Right lung (tissue), 5 donors: ENCODE results near the gene GPC2. TPM values are rescaled to one million over a fixed set of nuclear protein-coding genes. Genes with fewer than 3 reads are reported as not detected.
A peak's percentile ranks its signal among the peaks of the same experiment; 100 is the strongest.

ENCODE experiments used
- DNase-seq, 2 donors: peaks; one replicate each; pipeline ENCODE4 v3.0.0-alpha.2; 2013
- polyA plus RNA-seq, 5 donors: library from polyadenylated mRNA; unstranded; fragments of 120-200 nt; gene quantifications; one replicate each; pipeline versions ENCODE4 v1.2.1 to v1.2.3, GENCODE V29; 2013; ENCODE audit warnings: inconsistent platforms in 1 of 5, low replicate concordance in 1 of 5; ENCODE audit not compliant: insufficient read length in 5 of 5, insufficient read depth in 1 of 5

GPC2 gene
- polyA plus RNA-seq, 5 donors: 7.6 to 18.4 (median 14.1) TPM

GRCh38 chr7:100170101-100170897 is 6.9 kb downstream of the GPC2 start:
- DNase-seq: no peak

DNA sequence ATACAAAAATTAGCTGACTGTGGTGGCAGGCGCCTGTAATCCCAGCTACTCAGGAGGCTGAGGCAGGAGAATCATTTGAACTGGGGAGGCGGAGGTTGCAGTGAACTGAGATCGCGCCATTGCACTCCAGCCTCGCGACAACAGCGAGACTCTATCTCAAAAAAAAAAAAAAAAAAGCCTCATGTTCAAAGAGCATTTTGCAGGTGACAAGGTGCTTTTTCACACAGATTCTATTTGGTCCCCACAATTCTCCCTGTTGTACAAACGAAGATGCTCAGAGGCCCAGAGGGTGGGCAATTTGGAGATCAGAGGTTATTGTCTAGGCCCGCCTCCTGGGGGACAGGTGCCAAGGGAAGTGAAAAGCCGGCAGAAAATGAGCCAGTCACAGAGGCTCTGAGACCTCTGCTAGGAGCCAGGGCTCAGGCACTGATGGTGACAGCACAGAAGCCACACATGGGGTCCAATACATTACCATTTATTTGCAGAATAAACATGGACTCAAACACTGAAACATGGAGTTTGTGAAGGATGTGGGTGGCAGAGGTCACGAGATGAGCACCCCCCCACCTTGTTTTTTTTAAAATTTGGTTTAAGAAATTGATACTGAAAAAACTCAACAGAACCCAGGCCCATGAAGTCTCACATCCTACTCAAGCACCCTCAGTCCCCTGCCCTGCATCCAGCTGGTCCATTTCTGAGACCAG is 7.9 kb downstream of the GPC2 start:
- no peak for DNase-seq

- DNase-seq: no peak
These were observed 9.3 kb downstream of the GPC2 start for GRCh38 chr7:100167912-100168323.

GRCh38 chr7:100166970-100167911 is 9.9 kb downstream of the GPC2 start:
- DNase-seq: no peak

GRCh38 chr7:100166317-100166940 is 10.8 kb downstream of the GPC2 start:
- no peak for DNase-seq

GRCh38 chr7:100163871-100164270 is 13.3 kb downstream of the GPC2 start:
- no peak for DNase-seq

DNA sequence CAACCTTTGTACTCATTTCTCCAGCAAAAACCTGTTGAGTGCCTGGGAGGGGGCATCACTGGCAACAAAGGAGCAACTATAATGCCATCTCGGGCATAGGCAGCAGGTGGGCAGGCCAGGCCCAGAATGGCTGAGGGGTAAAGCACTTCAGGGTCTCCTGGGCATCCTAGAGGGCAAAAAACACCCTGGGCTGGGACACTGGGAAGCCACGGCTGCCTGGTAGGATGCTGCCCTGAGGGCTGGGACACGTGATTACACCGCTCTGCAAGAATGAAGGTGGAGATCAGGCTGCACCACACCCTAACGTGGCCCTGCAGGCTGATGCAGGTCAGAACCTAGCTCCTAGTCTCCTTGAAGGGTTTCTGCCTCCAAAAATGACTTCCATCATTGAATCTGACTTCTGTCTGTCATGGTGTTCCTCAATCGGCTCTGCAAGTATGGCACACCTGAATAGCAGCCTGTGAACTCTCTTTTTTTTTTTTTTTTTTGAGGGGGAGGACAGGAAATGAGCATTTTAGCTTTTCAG is 14.1 kb downstream of the GPC2 start:
- no peak for DNase-seq

- DNase-seq: no peak
These were observed 17.1 kb downstream of the GPC2 start for GRCh38 chr7:100160067-100160466.

- no peak for DNase-seq
These were observed 18.0 kb downstream of the GPC2 start for GRCh38 chr7:100159099-100159623.

DNA sequence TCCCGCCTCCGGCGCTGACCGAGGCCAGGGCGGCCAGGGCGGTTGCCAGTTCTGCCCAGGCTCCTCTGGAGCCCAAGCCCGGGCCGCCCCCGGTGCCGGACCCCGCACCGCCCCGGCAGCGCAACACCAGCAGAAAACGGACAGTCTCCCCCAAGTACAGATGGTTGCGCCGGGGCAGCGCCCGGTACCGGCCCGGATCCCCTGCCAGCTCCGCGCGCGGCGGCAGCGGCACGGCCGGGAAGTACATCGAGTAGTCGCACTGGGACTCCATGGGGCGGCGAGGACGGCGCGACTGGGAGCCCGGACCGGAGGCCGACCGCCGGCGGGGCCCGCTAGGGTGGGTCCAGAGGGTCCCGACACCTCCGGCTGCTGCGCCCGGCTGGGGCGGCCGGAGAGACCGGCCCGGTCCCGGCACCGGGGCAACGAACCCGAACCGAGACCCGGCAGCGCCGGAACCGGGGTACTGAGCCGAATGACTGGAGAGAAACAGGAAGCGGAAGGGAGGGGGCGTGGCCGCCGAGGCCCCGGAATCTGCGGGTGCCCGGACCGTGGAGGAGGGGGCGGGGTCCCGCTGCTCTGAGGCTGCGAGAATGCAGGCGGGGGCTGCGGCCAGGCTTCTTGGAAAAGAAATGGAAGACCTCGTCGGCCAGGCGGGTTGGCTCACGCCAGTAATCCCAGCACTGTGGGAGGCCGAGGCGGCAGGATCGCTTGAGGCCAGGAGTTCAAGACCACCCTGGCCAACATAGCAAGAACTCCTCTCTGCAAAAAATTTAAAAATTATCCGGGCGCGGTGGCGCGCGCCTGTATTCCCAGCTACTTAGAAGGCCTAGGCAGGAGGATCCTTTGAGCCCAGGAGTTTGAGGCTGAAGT is 18.7 kb downstream of the GPC2 start, which contains the start of gene TRAPPC14:
TRAPPC14 (minus strand) TSS at position 495 of the 870 bp plus-strand sequence; CDS start at position 271, 224 bp downstream.
- DNase-seq: peak; percentile 84 to 85

DNA sequence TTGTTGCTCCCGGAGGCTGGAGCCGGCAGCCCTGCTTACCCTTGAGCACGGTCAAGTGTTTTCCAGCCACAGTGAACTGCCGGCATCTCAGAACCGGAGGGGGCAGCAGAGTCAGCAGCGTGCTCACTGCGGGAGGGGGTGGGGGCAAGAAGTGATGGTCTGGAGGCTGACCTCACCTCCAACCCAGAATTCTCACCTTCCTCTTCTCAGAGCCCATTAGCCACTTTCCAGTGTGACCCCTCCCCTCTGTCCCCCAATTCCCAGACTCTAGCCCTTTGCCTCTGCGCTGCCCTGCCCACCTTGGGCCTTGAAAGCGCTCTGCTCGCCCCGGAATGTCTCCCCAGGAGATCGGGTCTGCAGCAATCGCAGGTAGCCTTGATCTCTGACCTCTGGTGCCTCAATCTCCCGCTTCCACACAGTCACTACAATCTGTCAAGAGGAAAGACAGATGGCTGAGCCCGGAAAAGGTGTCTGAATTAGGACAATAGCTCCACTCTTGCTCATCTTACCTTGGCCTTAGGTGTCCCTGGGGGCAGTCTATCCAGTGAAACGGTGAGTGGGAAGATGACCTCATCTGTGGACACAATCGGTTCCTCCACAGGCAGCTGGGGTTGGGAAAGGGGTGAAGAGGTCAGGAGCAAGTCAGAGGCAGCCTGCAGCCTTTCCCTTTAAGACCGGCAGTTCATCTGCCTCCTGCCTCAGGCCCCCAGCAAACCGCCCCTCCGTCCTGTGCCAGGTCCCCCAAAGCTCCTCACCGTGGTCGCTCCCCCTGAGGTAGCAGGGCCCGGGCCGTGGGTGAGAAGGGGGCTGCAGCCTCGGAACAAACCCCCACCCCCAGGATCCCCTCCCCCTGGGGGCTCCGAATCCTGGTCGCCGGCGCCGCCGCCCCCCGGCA is 19.6 kb downstream of the GPC2 start:
- DNase-seq: no peak

- DNase-seq: no peak
These were observed 20.2 kb downstream of the GPC2 start for GRCh38 chr7:100157069-100157333.

DNA sequence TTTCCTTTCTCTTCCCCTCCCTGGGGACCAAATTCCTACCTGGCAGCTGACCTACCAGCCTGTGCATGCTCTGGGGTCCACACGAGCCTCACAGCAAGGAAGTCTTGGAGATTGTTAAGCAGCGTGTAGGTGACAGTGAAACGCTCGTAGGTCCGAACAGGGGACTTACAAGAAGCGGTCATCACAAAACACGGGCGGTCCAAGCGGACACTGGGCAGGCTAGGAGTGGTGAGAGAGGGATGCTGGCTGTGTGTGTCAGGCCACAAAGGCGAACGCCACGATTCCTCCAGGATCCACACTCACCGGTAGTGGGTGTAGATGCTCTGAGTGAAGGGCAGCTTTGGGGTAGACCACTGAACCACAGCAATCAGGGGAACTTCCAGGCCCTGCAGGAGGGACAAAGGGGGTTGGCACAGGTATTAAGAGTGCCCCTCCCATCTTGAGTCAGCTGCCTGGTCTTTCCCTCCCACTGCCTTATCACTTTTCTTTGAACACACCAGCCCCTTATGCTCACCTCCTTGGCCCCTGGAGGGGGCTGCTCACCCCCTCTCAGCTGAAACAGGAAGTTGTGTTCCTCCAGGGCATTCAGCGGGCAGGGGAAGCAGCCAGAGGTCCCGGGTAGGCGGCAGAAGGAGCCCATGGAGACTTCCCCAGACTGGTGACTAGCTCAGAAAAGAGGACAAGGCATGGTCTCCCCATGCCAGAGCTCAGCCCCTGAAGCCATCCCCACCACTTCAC is 20.7 kb downstream of the GPC2 start:
- DNase-seq: no peak

DNA sequence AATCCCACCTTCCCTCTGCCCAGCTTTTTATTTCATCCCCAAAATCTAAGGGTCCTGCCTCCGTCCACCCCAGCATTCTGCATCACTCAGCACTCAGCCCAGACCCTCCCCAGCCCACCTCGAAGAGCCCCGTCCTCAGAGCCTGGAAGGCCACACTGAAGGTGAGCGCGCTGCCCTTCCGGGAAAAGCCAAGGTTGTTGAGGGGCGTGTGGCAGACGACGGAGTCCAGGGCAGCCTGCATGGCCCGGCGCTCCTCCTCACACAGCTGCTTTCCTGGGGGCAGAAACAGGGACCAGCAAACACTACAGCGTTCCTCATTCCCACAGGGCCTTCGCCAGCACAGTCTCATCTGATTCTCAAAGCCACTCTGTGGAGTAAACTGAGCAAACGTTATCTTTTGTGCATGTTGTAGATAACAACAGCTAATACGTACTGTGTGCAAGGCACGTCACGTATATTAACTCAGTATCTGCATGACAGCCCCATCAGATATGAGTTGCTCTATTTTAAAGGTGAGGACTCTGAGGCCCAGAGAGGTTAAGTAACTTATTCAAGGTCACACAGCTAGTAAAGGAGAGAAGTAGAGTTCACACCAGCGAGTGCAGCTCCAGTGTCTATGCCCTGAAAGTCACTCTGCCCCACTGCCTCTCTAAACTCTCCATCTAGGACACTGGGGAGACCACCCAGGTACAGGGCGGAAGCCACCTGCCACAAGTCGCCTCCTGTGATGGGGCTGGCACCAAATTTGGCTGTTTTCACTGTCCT is 21.4 kb downstream of the GPC2 start:
- no peak for DNase-seq

DNA sequence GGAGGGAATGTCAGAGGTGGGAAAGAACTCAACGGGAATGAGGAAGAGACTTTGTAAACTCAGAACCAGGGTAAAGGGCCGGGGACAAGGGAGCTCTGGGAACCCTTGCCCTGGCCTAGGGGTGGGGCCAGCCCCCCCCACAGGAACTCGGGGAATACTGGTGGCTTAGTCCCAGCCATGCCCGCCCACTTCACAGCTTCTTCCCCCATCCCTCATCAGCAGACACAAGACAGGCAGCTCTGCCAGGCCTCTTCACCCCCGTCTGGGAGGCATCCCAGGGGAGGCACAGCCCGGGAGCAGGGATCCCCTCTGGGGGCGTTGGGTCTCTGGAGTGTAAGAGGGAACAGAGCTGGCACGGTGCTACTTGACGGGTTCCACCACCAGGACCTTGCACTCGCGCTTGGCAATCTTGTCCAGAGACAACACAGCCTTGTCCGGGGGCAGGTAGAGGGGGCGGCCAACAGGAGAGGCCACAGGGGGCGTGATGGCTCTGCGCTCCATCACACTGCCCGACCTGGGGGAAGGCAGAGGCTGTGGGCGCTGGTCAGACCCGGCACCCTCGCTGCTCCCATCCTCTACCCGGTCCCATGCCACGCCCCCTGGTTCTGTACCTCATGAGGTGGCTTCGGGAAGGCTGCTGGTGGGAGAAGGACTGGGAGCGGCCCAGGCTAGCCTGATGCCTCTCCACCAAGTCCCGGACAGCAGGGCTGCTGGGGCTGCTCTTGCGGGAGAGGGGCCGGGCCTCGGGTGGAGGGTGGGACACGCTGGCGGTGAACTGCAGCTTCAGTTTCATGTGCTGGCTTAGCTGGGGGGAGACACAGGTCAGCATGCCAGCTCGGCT is 22.3 kb downstream of the GPC2 start:
- DNase-seq: no peak

GRCh38 chr7:100153708-100154535 is 23.3 kb downstream of the GPC2 start:
- no peak for DNase-seq
